CD4-positive, alpha-beta T cell treated with Interleukin-2 at 100 ng/mL for 4 hours (primary cell): ENCODE results near the gene C22orf42.
"Not testable (repeated sequence)": the region's sequence is repeated elsewhere in the genome, so short reads cannot be mapped to it uniquely, and the experiment has no call there.

Experiments
- DNase-seq: peaks from one replicate; pipeline ENCODE4 v3.0.0-alpha.2; 2020; ENCODE audit warnings: low spot score

C22orf42 gene

DNA sequence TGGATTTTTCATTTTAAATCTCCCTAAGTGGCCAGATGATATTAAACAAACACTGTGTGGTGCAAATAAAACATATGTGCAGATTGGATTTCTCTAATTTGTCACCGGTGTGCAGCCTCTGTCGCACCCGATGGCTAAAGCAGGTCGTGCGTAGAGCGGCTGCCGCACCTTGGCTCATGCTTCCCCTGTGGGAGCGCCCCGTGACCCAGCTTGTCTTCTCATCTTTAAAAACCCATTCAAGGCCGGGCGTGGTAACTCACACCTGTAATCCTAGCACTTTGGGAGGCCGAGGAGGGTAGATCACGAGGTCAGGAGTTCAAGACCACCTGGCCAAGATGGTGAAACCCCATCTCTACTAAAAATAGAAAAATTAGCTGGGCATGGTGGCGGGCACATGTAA is 24.3 kb downstream of the C22orf42 start:
- not testable (repeated sequence) for DNase-seq

DNA sequence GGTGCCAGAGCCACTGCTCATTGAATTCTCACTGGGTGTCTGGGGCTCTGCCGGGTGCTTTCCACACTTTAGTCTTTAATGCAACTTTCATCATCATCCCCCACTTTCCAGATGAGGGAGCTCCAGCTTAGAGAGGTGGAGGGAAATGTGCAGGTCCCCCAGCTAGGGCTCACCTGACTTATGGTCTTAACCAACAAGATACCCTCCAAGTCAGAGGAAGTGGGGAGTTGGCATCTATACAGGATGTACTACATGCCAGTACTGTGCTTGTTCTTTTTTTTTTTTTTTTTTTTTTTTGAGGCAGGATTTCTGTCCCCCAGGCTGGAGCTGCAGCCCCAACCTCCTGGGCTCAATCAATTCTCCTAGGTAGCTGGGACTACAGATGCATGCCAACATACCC is 26.3 kb downstream of the C22orf42 start:
- DNase-seq: no peak

DNA sequence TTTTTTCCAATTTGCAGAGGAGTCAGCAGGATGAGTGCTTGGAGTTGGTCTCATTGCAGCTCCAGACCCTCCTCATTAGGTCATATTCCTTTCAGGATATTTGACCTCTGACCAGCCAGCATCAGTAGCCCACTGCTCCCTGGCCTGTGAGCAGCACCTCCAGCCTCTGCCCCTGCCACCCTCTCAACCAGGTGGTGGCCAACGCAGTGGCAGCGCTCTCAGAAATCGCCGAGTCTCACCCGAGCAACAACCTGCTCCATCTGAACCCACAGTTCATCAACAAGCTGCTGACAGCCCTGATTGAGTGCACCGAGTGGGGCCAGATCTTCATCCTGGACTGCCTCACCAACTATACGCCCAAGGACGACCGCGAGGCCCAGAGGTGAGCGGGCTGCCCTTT is 27.0 kb downstream of the C22orf42 start:
- DNase-seq: no peak

DNA sequence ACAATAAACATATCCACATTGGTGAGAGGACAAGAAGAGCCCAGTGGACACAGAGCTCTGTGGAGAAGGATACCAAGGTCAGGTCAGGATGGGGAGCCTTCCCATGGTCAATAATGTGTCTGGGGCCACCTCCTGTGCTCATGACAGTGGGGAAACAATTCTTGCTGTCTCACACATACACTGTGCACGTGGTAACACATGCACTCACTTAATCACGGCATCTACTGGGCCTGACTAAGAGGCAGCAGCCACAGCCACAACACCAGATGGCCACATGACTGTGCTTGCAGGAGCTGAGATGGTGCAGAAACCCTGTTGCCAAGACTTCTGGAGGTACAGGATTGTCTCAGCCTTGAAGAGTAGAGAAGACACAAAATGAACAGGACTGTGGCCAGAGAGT is 28.6 kb downstream of the C22orf42 start:
- DNase-seq: no peak

DNA sequence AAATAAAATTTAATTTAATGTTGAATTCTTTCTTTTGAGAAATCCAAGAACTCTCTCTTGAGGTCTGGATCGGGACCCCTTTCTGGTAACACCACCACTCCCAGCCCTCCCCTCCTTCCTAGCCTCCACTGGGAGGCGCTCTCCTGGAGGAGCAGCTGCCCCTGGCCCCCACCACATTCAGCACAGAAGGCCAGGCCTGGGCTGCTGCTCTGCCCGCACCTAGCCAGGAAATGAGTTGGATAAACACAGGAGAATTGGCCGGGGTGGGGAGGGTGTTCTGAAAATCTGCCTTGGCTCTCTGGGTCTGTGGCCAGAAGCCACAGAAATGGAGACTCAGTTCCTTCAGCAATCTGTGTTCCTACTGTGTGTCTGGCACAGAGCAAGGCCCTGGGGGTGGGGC is 31.2 kb downstream of the C22orf42 start:
- no peak for DNase-seq

DNA sequence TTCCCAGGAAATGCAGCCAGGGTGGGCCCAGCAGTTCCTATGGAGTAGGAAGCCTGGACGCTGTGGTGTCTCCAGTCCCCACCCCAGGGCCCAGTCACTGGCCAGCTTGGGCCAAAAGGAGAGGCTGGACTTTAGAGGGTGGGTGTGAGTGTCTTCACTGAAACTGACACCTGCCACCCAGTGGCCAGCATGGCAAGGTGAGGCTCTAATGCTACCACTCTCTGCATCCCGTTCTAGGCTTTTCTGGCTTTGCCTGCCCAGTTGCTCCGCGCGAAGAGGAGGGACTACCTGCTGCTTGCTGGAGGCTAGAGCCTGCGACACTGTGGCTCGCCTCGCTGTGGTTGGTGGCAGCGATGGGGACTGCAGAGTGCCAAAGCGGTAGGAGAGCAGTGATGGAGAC is 35.4 kb downstream of the C22orf42 start:
- DNase-seq: no peak

DNA sequence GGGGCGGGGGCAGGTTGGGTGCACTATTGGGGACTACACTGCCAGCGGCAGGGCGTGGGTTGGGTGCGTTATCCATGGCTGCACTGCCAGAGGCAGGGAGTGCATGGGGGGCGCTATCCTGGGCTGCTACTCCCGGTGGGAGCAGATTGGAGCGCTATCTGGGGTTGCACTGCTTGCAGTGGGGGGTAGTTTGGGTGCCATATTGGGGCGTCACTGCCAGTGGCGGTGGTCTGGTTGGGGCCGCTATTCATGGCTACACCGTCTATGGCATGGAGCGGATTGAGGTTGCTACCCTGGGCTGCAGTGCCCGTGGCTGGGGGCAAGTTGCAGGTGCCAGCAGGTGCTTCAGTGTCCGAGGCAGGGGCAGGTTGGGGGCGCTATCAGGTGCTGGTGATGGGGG is 36.2 kb downstream of the C22orf42 start:
- no peak for DNase-seq

DNA sequence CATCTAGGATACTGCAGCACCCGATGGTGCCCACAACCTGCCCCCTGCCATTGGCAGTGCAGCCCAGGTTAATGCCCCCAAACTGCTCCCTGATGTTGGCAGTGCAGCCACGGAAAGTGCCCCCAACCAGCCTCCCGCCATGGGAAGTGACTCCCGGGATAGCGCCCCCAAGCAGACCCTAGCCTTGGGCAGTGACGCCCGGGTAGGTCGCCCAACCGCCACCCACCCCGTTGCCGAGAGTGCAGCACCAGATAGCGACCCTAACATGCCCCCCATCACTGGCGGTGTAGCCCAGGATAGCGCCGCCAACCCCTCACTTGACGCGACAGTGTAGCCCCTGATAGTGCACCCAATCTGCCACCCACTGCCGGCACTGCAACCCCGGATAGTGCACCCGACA is 38.5 kb downstream of the C22orf42 start:
- no peak for DNase-seq

DNA sequence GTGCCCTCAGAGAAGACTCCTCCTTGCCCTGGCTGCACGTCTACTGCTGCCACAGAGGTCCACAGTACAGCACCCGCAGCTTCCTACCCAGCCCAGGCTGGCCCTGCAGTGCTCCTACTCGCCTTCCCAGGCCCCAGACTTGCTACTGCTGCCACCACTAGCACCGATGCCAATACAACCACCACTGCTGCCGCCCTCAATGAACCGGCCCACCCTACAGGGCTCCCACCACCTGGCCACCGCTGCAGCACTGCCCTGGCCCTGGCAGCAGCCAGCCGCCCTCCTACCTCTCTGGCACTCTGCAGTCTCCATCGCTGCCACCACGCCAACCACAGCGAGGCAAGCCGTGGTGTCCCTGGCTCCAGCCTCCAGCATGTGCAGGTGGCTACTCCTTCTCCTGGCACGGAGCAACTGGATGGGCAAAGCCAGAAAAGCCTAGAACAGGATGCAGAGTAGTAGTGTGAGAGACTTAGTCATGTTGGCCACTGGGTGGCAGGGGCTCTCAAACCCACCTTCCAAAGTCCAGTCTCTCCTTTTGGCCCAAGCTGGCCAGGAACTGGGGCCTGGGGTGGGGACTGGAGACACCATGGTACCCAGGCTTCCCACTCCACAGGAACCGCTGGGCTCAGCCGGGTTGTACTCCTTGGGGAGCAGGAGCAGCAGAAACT is 39.4 kb downstream of the C22orf42 start:
- no peak for DNase-seq

DNA sequence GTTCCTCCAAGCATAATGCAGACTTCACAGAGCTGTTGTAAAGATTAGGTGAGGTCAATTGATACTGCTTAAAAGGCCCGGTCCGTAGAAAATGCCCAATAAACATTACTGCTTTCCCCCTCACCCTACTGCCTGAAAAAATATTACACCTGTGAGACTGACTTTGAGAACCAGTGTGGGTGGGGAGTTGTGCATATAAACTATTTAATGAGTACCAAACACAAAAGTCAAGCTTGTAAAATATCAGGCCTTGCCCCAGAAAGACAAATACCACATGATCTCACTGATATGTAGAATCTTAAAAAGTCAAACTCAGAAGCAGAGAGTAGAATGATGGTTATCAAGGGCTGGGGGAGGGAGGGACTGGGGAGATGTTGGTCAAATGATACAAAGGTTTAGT is 46.7 kb downstream of the C22orf42 start:
- DNase-seq: no peak

DNA sequence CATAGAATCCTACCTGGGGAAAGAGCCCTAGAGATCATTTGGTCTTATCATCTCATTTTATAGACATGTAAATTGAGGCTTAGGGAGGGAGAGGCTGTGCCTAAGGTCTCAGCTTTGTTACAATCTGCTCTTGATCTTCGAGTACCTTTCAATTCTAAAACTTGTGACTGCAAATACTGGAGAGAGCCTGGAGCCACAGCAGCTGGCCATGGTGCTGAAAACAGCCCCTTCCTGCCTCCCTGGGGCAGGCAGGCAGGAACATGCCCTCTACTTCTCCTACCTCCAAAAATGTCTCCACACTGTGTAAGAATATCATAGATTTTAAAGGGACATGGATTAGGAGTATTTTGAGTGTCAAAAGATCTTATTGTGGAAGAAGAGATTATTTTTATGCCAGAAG is 52.2 kb downstream of the C22orf42 start:
- no peak for DNase-seq

DNA sequence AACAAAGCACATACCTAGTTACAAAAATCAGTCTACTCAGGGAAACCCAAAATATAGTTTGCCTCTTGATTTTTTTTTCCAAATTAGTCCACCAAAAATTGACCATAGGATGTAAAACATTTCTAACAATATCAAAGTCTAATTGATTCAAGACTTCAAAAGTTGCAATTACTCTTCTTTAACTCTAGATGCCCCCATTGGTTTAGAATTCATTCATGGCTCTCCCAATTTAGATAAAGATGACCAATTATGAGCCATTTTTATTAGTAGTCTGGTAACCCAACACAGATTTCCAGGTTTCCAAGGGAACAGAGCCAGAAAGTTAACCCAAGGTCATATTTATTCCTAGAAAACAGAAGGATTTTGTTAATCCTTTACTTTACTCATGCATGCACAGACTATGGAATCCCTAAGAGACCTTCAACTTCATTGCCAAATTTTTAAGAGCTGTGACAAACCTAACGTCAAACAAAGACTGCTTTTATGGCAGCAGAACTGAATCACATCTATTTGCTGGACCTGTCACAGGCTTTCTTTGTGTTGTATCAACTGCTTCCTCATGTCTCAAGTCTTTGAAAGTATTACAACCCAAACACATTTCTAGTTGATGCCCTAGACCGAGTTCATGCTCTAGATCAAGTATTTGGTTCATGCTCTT is 55.3 kb downstream of the C22orf42 start:
- DNase-seq: peak; percentile 38

DNA sequence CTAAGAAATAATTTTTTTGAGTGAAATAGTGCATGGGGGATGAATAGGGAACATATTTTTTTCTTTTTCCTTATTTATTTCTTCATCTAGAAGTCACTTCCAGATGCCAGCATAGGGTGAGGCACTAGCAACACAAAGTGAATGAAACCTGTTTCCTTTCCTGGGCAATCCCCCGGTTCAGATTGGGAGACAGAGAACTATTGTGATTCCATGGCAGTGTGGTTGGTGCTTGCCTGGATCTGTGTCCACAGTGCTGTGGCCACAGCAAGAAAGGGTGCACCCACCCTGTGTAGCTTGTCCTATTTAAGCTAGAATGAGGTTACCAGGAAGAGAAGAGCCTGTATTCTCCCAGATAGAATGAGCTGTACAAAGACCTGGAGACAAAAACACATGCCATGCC is 58.4 kb downstream of the C22orf42 start:
- DNase-seq: no peak
